Fibroblast of lung (primary cell): ENCODE results near the gene ARMC6.

Experiments
- CTCF ChIP-seq, 2 donors: IDR thresholded peaks in 1 of 2; conservative IDR thresholded peaks in 1 of 2; 1 replicate in 1 of 2; 2 replicates in 1 of 2; pipeline ENCODE4 v1.5.1; 2011 to 2012; ENCODE audit warnings: low read length in 2 of 2, control low read depth in 1 of 2, inconsistent platforms in 1 of 2, low read depth in 1 of 2, mild to moderate bottlenecking in 1 of 2
- EZH2 ChIP-seq: IDR thresholded peaks from 2 replicates; pipeline ENCODE4 v1.5.1; 2012; ENCODE audit warnings: low read length, control low read depth, mild to moderate bottlenecking; ENCODE audit errors: missing control alignments

GRCh38 chr19:18985257-18985656 lies 48.1 kb upstream of the ARMC6 start:
- TF ChIP-seq CTCF (conservative IDR thresholded peaks at IDR 0.05 in 1 of 2, IDR thresholded peaks at IDR 0.05 in 1 of 2; ENCODE audit: low read depth in 1 of 2, low read length in 2 of 2) (no peak), EZH2 (no peak)
